Right lobe of liver (tissue), 6 donors: ENCODE data around the gene CDKAL1. TPM values are rescaled to one million over a fixed set of nuclear protein-coding genes. Genes with fewer than 3 reads are reported as not detected.

Experiments
- ATAC-seq, 4 donors: fragments of 200-7000 bp; cut with Tn5 transposase; one replicate each; pipeline ENCODE4 v1.9.1; 2020; ENCODE audit warnings: mild to moderate bottlenecking in 4 of 4, moderate library complexity in 4 of 4
- DNase-seq, 3 donors: peaks; one replicate each; pipeline ENCODE4 v3.0.0-alpha.2; 2020
- H3K27ac ChIP-seq, 3 donors: fragments of 200-600 bp; one replicate each; pipeline ENCODE4 v1.8.0; 2022
- H3K27me3 ChIP-seq, 2 donors: fragments of 200-600 bp; one replicate each; pipeline ENCODE4 v1.8.0; 2022
- H3K36me3 ChIP-seq, 4 donors: fragments of 200-600 bp; sonication (generic) in 1 of 4; one replicate each; pipeline versions ENCODE4 v1.5.1 to v1.8.0; 2017 to 2022; ENCODE audit warnings: control low read depth in 1 of 4
- H3K4me1 ChIP-seq, 4 donors: fragments of 200-600 bp; sonication (generic) in 1 of 4; one replicate each; pipeline versions ENCODE4 v1.5.1 to v1.8.0; 2017 to 2022; ENCODE audit warnings: control low read depth in 1 of 4
- H3K4me3 ChIP-seq, 3 donors: fragments of 200-600 bp; one replicate each; pipeline ENCODE4 v1.8.0; 2022
- H3K9me3 ChIP-seq, 4 donors: fragments of 200-600 bp; sonication (generic) in 1 of 4; one replicate each; pipeline versions ENCODE4 v1.5.1 to v1.8.0; 2017 to 2022; ENCODE audit warnings: control low read depth in 1 of 4
- POLR2A ChIP-seq: fragments of 450-650 bp; IDR thresholded peaks from one replicate; pipeline ENCODE4 v1.6.1; 2017; ENCODE audit warnings: antibody characterized with exemption, mild to moderate bottlenecking
- WGBS: methylation state at CpG from one replicate; pipeline ENCODE4 v1.1.6; 2018; ENCODE audit warnings: low coverage, low lambda C conversion rate; ENCODE audit not compliant: insufficient coverage; ENCODE audit errors: missing lambda C conversion rate; 5-methylcytosine and 5-hydroxymethylcytosine counted together
- intact Hi-C, 2 donors: fragments of 100-400 bp; cut with DNase I; formaldehyde crosslinking; loops; one replicate each; pipeline versions ENCODE4 v1.11.2 to v1.14.1; 2022
- total RNA-seq, 6 experiments: library from RNA; depleted of rRNA in 2 of 6; stranded (reverse); fragments of >200 nt in 2 of 6; fragmentation: NEBNext Ultra II Directional in 3 of 6; extraction: Animal tissue kit (Norgen Biotek cat#: 25700) in 3 of 6; gene quantifications; one replicate each; pipeline versions ENCODE4 v1.1.0 to v1.2.4, GENCODE V29; 2016 to 2023
- TF ChIP-seq, protein P1 (sequence below), 4 donors: fragments of 200-600 bp in 3 of 4; fragments of 450-650 bp in 1 of 4; IDR thresholded peaks; one replicate each; pipeline versions ENCODE4 v1.5.1 to v1.8.0; 2016 to 2022; ENCODE audit warnings: antibody characterized with exemption in 4 of 4, mild to moderate bottlenecking in 2 of 4
- donor health status: DM: no; HTN: yes; CAD: no.
- donor health status: DM: no; HTN: no; CAD: no.
- donor health status: DM: no; HTN: no; CAD: no.
- donor health status: DM: no; HTN: yes; CAD: no.
- donor health status: DM: no; HTN: yes; CAD: no.

The CDKAL1 gene
- total RNA-seq, 6 experiments from 2014 or later: 4.5 to 7.0 (median 6.2) TPM

DNA sequence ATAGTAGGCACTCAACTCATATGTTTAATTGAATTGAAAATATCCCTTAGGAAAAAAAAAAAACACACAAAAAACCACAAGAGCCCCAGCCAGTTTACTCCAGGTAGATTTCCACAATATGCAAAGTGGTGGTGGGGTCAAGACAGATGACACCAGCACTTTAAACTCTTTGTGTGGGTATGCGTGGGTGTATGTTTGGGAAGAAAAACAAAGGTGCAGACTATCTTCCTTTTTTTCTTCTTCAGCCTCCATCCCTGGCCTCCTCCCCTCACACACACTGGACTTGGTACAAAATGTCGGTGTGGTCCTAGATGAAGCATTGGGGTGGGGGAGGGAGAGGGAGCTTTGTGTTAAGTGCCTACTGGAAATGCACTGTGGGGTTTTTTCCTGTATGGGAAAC lies 42.2 kb upstream of the CDKAL1 start:
- TF ChIP-seq, protein P1, sequence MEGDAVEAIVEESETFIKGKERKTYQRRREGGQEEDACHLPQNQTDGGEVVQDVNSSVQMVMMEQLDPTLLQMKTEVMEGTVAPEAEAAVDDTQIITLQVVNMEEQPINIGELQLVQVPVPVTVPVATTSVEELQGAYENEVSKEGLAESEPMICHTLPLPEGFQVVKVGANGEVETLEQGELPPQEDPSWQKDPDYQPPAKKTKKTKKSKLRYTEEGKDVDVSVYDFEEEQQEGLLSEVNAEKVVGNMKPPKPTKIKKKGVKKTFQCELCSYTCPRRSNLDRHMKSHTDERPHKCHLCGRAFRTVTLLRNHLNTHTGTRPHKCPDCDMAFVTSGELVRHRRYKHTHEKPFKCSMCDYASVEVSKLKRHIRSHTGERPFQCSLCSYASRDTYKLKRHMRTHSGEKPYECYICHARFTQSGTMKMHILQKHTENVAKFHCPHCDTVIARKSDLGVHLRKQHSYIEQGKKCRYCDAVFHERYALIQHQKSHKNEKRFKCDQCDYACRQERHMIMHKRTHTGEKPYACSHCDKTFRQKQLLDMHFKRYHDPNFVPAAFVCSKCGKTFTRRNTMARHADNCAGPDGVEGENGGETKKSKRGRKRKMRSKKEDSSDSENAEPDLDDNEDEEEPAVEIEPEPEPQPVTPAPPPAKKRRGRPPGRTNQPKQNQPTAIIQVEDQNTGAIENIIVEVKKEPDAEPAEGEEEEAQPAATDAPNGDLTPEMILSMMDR (IDR thresholded peaks at IDR 0.05): no peak
- TF ChIP-seq POLR2A: no peak
- H3K4me1 ChIP-seq: no peaks in the 10 kb centered on the region
- H3K36me3 ChIP-seq: peaks cover 0 to 14% (median 0%) of the 10 kb centered on the region in 4 donors
- DNase-seq (no peak), ATAC-seq (no peak)
- H3K27me3 ChIP-seq: no peaks in the 10 kb centered on the region
- no CpG with 5 or more reads among the region's 2 CpGs for WGBS
- no peak overlapping the region for H3K27ac ChIP-seq
- intact Hi-C loops: no loop called here
- H3K9me3 ChIP-seq: no peaks in the 10 kb centered on the region
- no peak overlapping the region for H3K4me3 ChIP-seq

DNA sequence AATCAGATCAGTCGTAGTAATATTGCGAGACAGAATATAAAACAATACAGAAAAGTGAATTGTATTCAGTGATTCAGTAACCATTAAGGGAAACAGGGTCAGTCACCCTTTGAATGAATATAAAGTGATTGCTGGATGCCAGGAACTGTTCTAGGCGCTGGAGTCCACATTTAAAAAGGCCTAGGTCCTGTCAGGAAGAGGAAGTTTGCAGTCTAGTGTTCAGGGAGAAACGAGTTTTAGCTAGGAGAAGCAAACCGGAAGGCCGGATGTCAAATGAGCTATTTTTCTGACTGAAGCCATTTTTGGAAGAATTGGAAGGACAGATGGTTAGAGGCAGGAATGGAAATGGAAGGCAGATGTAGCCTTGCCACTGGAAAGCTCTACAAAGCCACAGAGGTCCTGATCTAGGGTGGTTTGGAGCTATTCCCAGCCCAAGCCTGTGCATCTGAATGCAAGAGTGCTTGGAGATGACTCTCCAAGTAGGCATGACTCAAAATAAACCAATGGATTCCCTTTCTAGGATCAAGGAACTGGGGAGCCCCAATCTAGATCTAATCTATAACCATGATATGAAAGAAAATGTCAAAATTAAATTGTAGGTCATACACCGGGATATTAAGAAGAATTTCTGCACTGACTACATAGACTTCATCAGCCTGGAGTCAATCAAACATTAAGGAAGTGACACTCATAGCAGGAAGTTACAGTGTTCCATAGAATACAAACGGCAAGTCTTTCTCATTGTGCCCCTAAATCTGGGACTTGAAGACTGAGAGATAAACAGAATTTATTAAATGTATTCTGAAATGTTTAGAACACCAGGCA lies 36.8 kb upstream of the CDKAL1 start:
- H3K27me3 ChIP-seq: no peaks in the 10 kb centered on the region
- no peak for TF ChIP-seq POLR2A
- TF ChIP-seq, protein P1 (IDR thresholded peaks at IDR 0.05): no peak
- 62% methylated on average over 6 of the region's 8 CpGs for WGBS
- no peaks in the 10 kb centered on the region for H3K36me3 ChIP-seq
- H3K4me1 ChIP-seq: peaks cover 0 to 5% (median 0%) of the 10 kb centered on the region in 4 donors
- intact Hi-C loops: no loop called here
- no peak overlapping the region for H3K27ac ChIP-seq
- no peak for DNase-seq
- no peak overlapping the region for H3K4me3 ChIP-seq
- ATAC-seq: peak; percentile 40 to 72 (median 62)
- H3K9me3 ChIP-seq: no peaks in the 10 kb centered on the region

DNA sequence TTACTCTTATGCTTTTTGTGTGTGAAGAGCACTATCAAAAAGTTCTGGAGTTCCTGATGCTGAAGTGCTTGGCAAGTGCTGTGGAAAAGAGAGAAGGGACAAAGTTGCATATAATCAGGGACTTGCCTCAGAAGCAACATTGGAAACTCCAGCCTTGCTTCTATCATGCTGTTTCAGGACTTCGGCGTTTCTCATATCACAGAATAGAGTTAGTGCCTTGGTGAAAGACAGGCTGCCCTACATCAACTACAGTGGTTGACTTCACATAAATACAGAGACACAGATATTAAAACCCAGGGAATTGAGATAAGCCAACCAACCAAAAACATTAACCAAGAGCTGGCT lies 36.2 kb upstream of the CDKAL1 start:
- ATAC-seq (no peak), DNase-seq (no peak)
- H3K36me3 ChIP-seq: no peaks in the 10 kb centered on the region
- H3K27ac ChIP-seq: no peak overlapping the region
- intact Hi-C loops: no loop called here
- H3K27me3 ChIP-seq: no peaks in the 10 kb centered on the region
- WGBS: 86% methylated on average over 2 of the region's 2 CpGs
- TF ChIP-seq, protein P1 (IDR thresholded peaks at IDR 0.05): no peak
- no peak for TF ChIP-seq POLR2A
- H3K4me3 ChIP-seq: no peak overlapping the region
- no peaks in the 10 kb centered on the region for H3K9me3 ChIP-seq
- peaks cover 0 to 5% (median 0%) of the 10 kb centered on the region in 4 donors for H3K4me1 ChIP-seq

DNA sequence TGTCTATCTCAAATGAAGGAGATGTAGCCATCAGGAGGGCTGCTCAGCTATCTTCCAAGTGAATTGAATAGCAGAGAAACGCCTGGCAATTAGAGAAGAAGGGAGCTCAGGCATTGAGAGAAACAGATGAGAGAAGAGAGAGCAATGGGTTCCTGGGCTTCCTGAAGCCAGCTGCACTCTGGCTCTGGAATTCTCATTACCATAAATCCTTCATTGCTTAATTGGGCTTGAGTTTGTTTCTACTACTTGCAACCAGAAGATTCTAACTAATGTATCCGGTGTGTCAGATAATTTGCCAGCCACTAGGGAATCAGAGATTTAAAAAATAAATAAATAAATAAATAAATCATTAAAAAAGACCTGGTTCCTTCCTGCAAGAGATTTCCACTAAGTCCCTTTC lies 25.0 kb upstream of the CDKAL1 start:
- H3K36me3 ChIP-seq: no peaks in the 10 kb centered on the region
- no peak overlapping the region for H3K4me3 ChIP-seq
- WGBS: 38% methylated on average over 2 of the region's 2 CpGs
- intact Hi-C loops: no loop called here
- H3K4me1 ChIP-seq: no peaks in the 10 kb centered on the region
- no peak for ATAC-seq
- no peaks in the 10 kb centered on the region for H3K9me3 ChIP-seq
- H3K27ac ChIP-seq: no peak overlapping the region
- no peak for DNase-seq
- H3K27me3 ChIP-seq: no peaks in the 10 kb centered on the region
- TF ChIP-seq, protein P1 (IDR thresholded peaks at IDR 0.05): no peak
- TF ChIP-seq POLR2A: no peak
